H1 (cell line): ENCODE measurements around the gene RHOU. TPM values are rescaled to one million over a fixed set of nuclear protein-coding genes. Genes with fewer than 3 reads are reported as not detected.

Experiments used
- GABPA ChIP-seq: IDR thresholded peaks from 2 replicates; pipeline ENCODE4 v1.6.1; 2011; ENCODE audit warnings: mild to moderate bottlenecking, low read length, moderate library complexity, borderline replicate concordance; ENCODE audit not compliant: insufficient read depth
- SP1 ChIP-seq: IDR thresholded peaks from 2 replicates; pipeline ENCODE4 v1.6.1; 2011; ENCODE audit warnings: low read depth, low read length
- polyA plus RNA-seq, 7 experiments: library from polyadenylated mRNA; depleted of rRNA in 3 of 7; stranded (reverse) in 5 of 7; unstranded in 2 of 7; fragments of >200 nt in 5 of 7; fragments of 200-250 nt in 2 of 7; gene quantifications; 1 replicate in 5 of 7; 2 replicates in 1 of 7; 4 replicates in 1 of 7; pipeline versions ENCODE4 v1.2.1 to v1.2.3, GENCODE V29; 2011 to 2013; ENCODE audit warnings: missing spikeins in 2 of 7, mixed read lengths in 2 of 7
- total RNA-seq: library from RNA; stranded (reverse); fragmentation: NEBNext Ultra II Directional; extraction: Animal tissue kit (Norgen Biotek cat#: 25700); gene quantifications from 2 replicates; pipeline ENCODE4 v1.2.1, GENCODE V29; 2021

The RHOU gene
- total and polyA plus RNA-seq, 2 of the 8 experiments (the other 6 are each of a cell fraction or from before 2014, with no cell fraction given), result 3.0 to 3.4 TPM

DNA sequence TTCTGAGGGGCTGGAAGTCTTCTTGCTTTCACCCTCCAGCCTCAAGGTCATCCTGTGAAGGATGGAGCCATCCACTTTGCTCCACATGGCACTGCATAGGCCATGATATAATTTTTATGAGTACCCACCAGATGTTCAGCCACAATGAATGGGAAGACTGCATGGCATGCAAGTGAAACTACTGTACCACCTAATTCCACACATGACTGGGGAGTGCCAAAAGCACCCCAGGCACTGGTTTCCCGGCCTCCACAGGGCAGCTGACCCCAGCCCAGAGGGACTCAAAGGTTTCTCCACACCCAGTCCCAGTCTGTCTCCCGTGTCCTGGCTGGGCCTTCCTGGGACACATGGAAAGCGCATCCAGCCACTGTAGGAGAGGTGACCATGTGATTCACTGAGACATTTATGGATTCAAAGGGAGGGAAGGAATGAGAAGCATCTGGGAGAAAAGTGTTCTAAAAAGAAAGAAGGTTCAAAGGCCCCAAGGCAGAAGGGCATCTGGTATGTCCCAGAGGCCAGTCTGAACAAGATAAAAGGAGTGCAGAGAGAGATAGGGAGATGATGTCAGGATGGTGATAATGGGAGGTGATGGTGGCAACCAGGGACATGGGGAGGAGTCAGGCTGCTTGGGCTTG lies 12.1 kb downstream of the RHOU start (continued):
- TF ChIP-seq SP1 (no peak), GABPA (no peak)
- TF ChIP-seq, all 59 proteins: peak for 0
